Measurements from ENCODE around the gene LRRC72. TPM values are rescaled to one million over a fixed set of nuclear protein-coding genes. Genes with fewer than 3 reads are reported as not detected.
A peak's percentile ranks its signal among the peaks of the same experiment; 100 is the strongest.

LRRC72 gene
- total RNA-seq, 4 donors from 2014 or later = not detected

- H3K36me3 ChIP-seq = peaks cover 0 to 10% (median 5%) of the 10 kb centered on the region in 4 donors
- no peaks in the 10 kb centered on the region for H3K27me3 ChIP-seq
- no peaks in the 10 kb centered on the region for H3K9me3 ChIP-seq
- peaks cover 0 to 37% (median 11%) of the 10 kb centered on the region in 4 donors for H3K4me1 ChIP-seq
- WGBS, 2 donors (ENCODE audit: low coverage in 1 of 2) = 68% methylated on average over 2 of the region's 2 CpGs; no CpG with 5 or more reads in 1 of the 2 donors
- no peak for TF ChIP-seq EP300 (IDR thresholded peaks at IDR 0.05; ENCODE audit: low read depth)
- TF ChIP-seq POLR2AphosphoS5 (IDR thresholded peaks at IDR 0.05) = no peak
- TF ChIP-seq, protein P1, sequence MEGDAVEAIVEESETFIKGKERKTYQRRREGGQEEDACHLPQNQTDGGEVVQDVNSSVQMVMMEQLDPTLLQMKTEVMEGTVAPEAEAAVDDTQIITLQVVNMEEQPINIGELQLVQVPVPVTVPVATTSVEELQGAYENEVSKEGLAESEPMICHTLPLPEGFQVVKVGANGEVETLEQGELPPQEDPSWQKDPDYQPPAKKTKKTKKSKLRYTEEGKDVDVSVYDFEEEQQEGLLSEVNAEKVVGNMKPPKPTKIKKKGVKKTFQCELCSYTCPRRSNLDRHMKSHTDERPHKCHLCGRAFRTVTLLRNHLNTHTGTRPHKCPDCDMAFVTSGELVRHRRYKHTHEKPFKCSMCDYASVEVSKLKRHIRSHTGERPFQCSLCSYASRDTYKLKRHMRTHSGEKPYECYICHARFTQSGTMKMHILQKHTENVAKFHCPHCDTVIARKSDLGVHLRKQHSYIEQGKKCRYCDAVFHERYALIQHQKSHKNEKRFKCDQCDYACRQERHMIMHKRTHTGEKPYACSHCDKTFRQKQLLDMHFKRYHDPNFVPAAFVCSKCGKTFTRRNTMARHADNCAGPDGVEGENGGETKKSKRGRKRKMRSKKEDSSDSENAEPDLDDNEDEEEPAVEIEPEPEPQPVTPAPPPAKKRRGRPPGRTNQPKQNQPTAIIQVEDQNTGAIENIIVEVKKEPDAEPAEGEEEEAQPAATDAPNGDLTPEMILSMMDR (IDR thresholded peaks at IDR 0.05) = no peak
- TF ChIP-seq POLR2A (IDR thresholded peaks at IDR 0.05) = no peak
- in situ Hi-C loops (cut with MboI; ENCODE audit: low pct_ligation_motif_present in 1 of 4, low pct_unique_long_range_greater_than_20kb in 1 of 4, low sequenced_read_pairs in 3 of 4) = no loop called here
- H3K27ac ChIP-seq = peak overlapping the region in 3 of 4 donors; percentile 9 to 76 (median 64)
- DNase-seq = no peak
- intact Hi-C loops (cut with DNase I; ENCODE audit: low total_unique reads) = no loop called here
- no peak overlapping the region for H3K4me3 ChIP-seq
Measured at GRCh38 chr7:16611711-16612110, 85.1 kb downstream of the LRRC72 start.

DNA sequence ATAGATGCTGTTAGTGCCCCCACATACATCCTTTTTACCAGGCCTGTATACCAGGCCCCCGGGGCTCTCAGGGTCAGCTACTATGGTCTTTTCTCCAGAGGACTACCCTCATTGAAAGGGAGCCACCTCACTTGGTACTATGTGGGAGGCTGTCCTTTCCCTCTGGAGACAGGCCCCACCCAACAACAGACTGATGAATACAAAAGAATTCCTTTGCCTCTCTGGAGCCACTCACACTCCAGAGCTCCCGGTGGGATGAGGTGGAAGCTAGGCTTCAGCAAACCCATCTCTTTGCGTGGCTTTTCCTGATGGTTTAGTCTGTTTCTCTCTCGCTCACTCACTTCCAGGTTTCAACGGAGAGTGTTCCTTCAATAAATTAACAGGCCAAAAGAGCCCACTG, 88.6 kb downstream of the LRRC72 start:
- in situ Hi-C loops (cut with MboI; ENCODE audit: low pct_ligation_motif_present in 1 of 4, low pct_unique_long_range_greater_than_20kb in 1 of 4, low sequenced_read_pairs in 3 of 4) = no loop called here

DNA sequence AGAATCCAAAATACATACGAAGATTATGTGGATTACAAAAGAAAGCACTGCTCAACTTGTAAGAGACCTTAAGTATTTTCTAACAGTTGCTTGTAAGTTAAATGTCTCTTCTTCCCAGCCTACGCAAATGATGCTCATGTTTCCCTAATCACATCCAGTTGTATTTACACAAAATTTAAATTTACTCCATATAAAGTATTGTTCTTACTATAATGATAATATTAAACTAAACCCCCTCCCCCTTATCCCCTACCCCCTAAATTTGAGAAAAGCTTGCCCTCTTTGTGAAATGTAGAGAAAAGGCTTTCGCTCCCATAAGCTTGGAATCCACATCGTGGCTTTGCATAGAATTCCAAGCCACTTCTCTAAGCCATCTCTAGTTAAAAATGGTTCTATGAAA, 89.5 kb downstream of the LRRC72 start:
- Histone ChIP-seq H3K4me3 (no peak overlapping the region), H3K27ac (no peak overlapping the region), H3K9me3 (no peaks in the 10 kb centered on the region), H3K4me1 (peaks cover 0 to 16% (median 0%) of the 10 kb centered on the region in 4 donors), H3K27me3 (no peaks in the 10 kb centered on the region), H3K36me3 (peaks cover 0 to 33% (median 8%) of the 10 kb centered on the region in 4 donors)
- in situ Hi-C loops (cut with MboI; ENCODE audit: low pct_ligation_motif_present in 1 of 4, low pct_unique_long_range_greater_than_20kb in 1 of 4, low sequenced_read_pairs in 3 of 4) (no loop called here), intact Hi-C loops (cut with DNase I; ENCODE audit: low total_unique reads) (no loop called here)
- DNase-seq = no peak
- TF ChIP-seq POLR2A (IDR thresholded peaks at IDR 0.05) (no peak), EP300 (IDR thresholded peaks at IDR 0.05; ENCODE audit: low read depth) (no peak), POLR2AphosphoS5 (IDR thresholded peaks at IDR 0.05) (no peak)
- TF ChIP-seq, protein P1 (IDR thresholded peaks at IDR 0.05) = no peak
- 53 to 69% methylated on average over 3 to 4 of the region's 4 CpGs for WGBS, 2 donors (ENCODE audit: low coverage in 1 of 2)

More for the DNA sequence above, 88.6 kb downstream of the LRRC72 start:
- 61 to 77% methylated on average over 4 to 5 of the region's 5 CpGs for WGBS, 2 donors (ENCODE audit: low coverage in 1 of 2)
- no peaks in the 10 kb centered on the region for H3K9me3 ChIP-seq
- DNase-seq = no peak
- H3K27me3 ChIP-seq = no peaks in the 10 kb centered on the region
- H3K27ac ChIP-seq = no peak overlapping the region
- TF ChIP-seq POLR2AphosphoS5 (IDR thresholded peaks at IDR 0.05) = no peak
- TF ChIP-seq EP300 (IDR thresholded peaks at IDR 0.05; ENCODE audit: low read depth) = no peak
- no peak overlapping the region for H3K4me3 ChIP-seq
- intact Hi-C loops (cut with DNase I; ENCODE audit: low total_unique reads) = no loop called here
- H3K36me3 ChIP-seq = peaks cover 0 to 29% (median 7%) of the 10 kb centered on the region in 4 donors
- H3K4me1 ChIP-seq = peaks cover 0 to 25% (median 4%) of the 10 kb centered on the region in 4 donors

DNA sequence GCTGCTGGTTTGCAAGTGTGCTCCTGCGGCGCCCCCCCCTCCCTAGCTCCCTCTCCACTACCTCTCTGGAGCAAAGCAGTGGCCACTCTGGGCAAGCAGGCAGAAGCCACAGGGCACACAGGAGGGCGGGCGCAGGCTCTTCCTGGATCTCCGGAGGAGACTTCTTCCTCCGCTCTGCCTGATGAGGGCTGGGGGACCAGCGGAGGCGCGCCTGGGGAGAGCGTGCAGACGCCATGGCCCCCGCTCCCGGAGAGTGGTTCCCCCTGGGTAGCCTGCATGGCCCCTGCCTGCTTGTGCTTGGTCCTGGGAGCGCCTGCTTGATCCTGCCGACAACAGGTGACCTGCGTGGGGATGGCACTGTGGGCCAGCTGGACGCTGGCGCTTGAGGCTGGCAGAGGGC, 89.9 kb downstream of the LRRC72 start:
- TF ChIP-seq, protein P1 (IDR thresholded peaks at IDR 0.05) = no peak
- no peak for TF ChIP-seq POLR2AphosphoS5 (IDR thresholded peaks at IDR 0.05)
- no peak for TF ChIP-seq POLR2A (IDR thresholded peaks at IDR 0.05)
- no peak for TF ChIP-seq EP300 (IDR thresholded peaks at IDR 0.05; ENCODE audit: low read depth)
- H3K36me3 ChIP-seq = peaks cover 0 to 34% (median 10%) of the 10 kb centered on the region in 4 donors
- peaks cover 0 to 12% (median 0%) of the 10 kb centered on the region in 4 donors for H3K4me1 ChIP-seq
- no peaks in the 10 kb centered on the region for H3K27me3 ChIP-seq
- DNase-seq = no peak
- in situ Hi-C loops (cut with MboI; ENCODE audit: low pct_ligation_motif_present in 1 of 4, low pct_unique_long_range_greater_than_20kb in 1 of 4, low sequenced_read_pairs in 3 of 4) = no loop called here
- H3K4me3 ChIP-seq = no peak overlapping the region
- intact Hi-C loops (cut with DNase I; ENCODE audit: low total_unique reads) = no loop called here
- no peaks in the 10 kb centered on the region for H3K9me3 ChIP-seq
- 89% methylated on average over 10 of the region's 18 CpGs; no CpG with 5 or more reads in 1 of the 2 donors for WGBS, 2 donors (ENCODE audit: low coverage in 1 of 2)
- H3K27ac ChIP-seq = no peak overlapping the region

GRCh38 chr7:16619979-16620408, 93.4 kb downstream of the LRRC72 start:
- peaks cover 0 to 44% (median 12%) of the 10 kb centered on the region in 4 donors for H3K36me3 ChIP-seq

More at GRCh38 chr7:16619979-16620408, 93.4 kb downstream of the LRRC72 start:
- Histone ChIP-seq H3K27ac (no peak overlapping the region), H3K27me3 (no peaks in the 10 kb centered on the region), H3K4me3 (no peak overlapping the region), H3K4me1 (peaks cover 0 to 7% (median 0%) of the 10 kb centered on the region in 4 donors), H3K9me3 (no peaks in the 10 kb centered on the region)
- in situ Hi-C loops (cut with MboI; ENCODE audit: low pct_ligation_motif_present in 1 of 4, low pct_unique_long_range_greater_than_20kb in 1 of 4, low sequenced_read_pairs in 3 of 4) (no loop called here), intact Hi-C loops (cut with DNase I; ENCODE audit: low total_unique reads) (no loop called here)
- TF ChIP-seq EP300 (IDR thresholded peaks at IDR 0.05; ENCODE audit: low read depth) (no peak), POLR2A (IDR thresholded peaks at IDR 0.05) (no peak), POLR2AphosphoS5 (IDR thresholded peaks at IDR 0.05) (no peak)
- TF ChIP-seq, protein P1 (IDR thresholded peaks at IDR 0.05) = no peak
- WGBS, 2 donors (ENCODE audit: low coverage in 1 of 2) = 85 to 91% methylated on average over 2 of the region's 2 CpGs
- no peak for DNase-seq

All from transverse colon (tissue), 4 donors.